Mesothelial cell of epicardium (in vitro differentiated cells): ENCODE measurements around the gene MS4A5. TPM values are rescaled to one million over a fixed set of nuclear protein-coding genes. Genes with fewer than 3 reads are reported as not detected.

Source experiments
- DNase-seq, 2 experiments: peaks; one replicate each; pipeline ENCODE4 v3.0.0; 2021; ENCODE audit warnings: low spot score in 2 of 2; ENCODE audit not compliant: unreplicated experiment in 2 of 2
- H3K27ac Mint-ChIP-seq: 2 replicates; pipeline ENCODE4 v1.8.0; 2021; ENCODE audit warnings: mixed read lengths
- H3K27me3 Mint-ChIP-seq: 2 replicates; pipeline ENCODE4 v1.8.0; 2021; ENCODE audit warnings: low read depth, mixed read lengths
- H3K36me3 Mint-ChIP-seq: 2 replicates; pipeline ENCODE4 v1.8.0; 2021; ENCODE audit warnings: mixed read lengths
- H3K4me1 Mint-ChIP-seq: 2 replicates; pipeline ENCODE4 v1.8.0; 2021; ENCODE audit warnings: mixed read lengths
- H3K4me3 Mint-ChIP-seq: 2 replicates; pipeline ENCODE4 v1.8.0; 2021; ENCODE audit warnings: mild to moderate bottlenecking, moderate library complexity, mixed read lengths
- H3K9me3 Mint-ChIP-seq: 2 replicates; pipeline ENCODE4 v1.8.0; 2021; ENCODE audit warnings: mixed read lengths
- CTCF ChIP-seq: fragments of 200-600 bp; sonication (generic); IDR thresholded peaks from one replicate; pipeline ENCODE4 v1.5.0; 2021; ENCODE audit warnings: antibody characterized with exemption; ENCODE audit not compliant: unreplicated experiment
- total RNA-seq: library from RNA; stranded (reverse); gene quantifications from 3 replicates; pipeline ENCODE4 v1.2.1, GENCODE V29; 2021

MS4A5 gene
- total RNA-seq, 1 donor from 2014 or later: not detected

GRCh38 chr11:60455531-60456042 lies 26.2 kb downstream of the MS4A5 start, which contains the start of gene MS4A1:
Gene MS4A1 (plus strand): TSS chr11:60455847. CDS start chr11:60462375, 6,528 bp downstream.
- peaks cover 6% of the 10 kb centered on the region for H3K27me3 Mint-ChIP-seq
- H3K36me3 Mint-ChIP-seq: no peaks in the 10 kb centered on the region
- no peak within 1 kb of the TSS for H3K4me3 Mint-ChIP-seq
- no peak within 1 kb of the TSS for H3K27ac Mint-ChIP-seq
- no peak for DNase-seq
- no peak for TF ChIP-seq CTCF
- H3K9me3 Mint-ChIP-seq: no peaks in the 10 kb centered on the region
- H3K4me1 Mint-ChIP-seq: no peaks in the 10 kb centered on the region

GRCh38 chr11:60457576-60457975 lies 28.2 kb downstream of the MS4A5 start:
- TF ChIP-seq CTCF: no peak

DNA sequence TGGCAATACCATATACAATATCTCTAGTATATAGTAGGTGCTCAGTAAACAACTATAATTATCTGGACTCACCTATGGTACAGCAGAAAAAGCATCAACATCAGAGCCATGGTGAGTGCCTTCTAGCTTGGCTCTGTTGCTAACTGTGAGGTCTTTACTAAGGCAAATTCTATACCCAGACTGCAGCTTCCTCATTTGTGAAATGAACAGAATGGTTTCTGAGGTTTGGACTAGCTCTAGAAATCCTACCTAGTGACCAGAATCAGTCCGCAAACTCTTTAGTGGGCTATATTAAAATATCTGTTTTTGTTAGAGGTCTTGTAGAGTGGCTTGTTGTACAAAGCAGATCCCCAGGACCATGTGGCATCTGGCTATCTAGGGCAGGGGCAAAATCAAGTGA lies 30.0 kb downstream of the MS4A5 start:
- Mint-ChIP-seq H3K27ac (no peak overlapping the region), H3K36me3 (no peaks in the 10 kb centered on the region), H3K4me3 (no peak overlapping the region), H3K4me1 (no peaks in the 10 kb centered on the region), H3K9me3 (no peaks in the 10 kb centered on the region), H3K27me3 (peaks cover 10% of the 10 kb centered on the region)
- no peak for TF ChIP-seq CTCF
- no peak for DNase-seq

More at GRCh38 chr11:60457576-60457975, 28.2 kb downstream of the MS4A5 start:
- Mint-ChIP-seq H3K27ac (no peak overlapping the region), H3K4me3 (no peak overlapping the region), H3K9me3 (no peaks in the 10 kb centered on the region), H3K36me3 (no peaks in the 10 kb centered on the region), H3K4me1 (no peaks in the 10 kb centered on the region), H3K27me3 (peaks cover 6% of the 10 kb centered on the region)
- DNase-seq: no peak

DNA sequence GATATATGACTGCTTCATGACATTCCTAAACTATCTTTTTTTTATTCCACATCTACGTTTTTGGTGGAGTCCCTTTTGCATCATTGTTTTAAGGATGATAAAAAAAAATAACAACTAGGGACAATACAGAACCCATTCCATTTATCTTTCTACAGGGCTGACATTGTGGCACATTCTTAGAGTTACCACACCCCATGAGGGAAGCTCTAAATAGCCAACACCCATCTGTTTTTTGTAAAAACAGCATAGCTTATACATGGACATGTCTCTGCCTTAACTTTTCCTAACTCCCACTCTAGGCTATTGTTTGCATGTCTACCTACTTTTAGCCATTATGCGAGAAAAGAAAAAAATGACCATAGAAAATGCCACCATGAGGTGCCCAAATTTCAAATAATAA lies 39.5 kb downstream of the MS4A5 start:
- no peak for TF ChIP-seq CTCF
- no peak overlapping the region for H3K4me3 Mint-ChIP-seq
- H3K9me3 Mint-ChIP-seq: no peaks in the 10 kb centered on the region
- no peak overlapping the region for H3K27ac Mint-ChIP-seq
- DNase-seq: no peak
- H3K36me3 Mint-ChIP-seq: no peaks in the 10 kb centered on the region
- no peaks in the 10 kb centered on the region for H3K4me1 Mint-ChIP-seq
- peaks cover 10% of the 10 kb centered on the region for H3K27me3 Mint-ChIP-seq

DNA sequence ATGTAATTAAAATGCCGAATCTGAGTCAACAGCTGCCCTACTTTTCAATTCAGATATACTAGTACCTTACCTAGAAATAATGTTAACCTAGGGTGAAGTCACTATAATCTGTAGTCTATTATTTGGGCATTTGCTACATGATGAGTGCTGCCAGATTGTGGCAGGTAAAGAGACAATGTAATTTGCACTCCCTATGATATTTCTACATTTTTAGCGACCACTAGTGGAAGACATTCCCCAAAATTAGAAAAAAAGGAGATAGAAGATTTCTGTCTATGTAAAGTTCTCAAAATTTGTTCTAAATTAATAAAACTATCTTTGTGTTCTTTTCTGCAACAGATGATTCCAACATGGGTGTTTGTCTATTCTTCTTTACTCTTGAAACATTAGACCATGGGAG lies 40.4 kb downstream of the MS4A5 start:
- Mint-ChIP-seq H3K4me3 (no peak overlapping the region), H3K27me3 (peaks cover 3% of the 10 kb centered on the region), H3K27ac (no peak overlapping the region), H3K4me1 (no peaks in the 10 kb centered on the region), H3K36me3 (no peaks in the 10 kb centered on the region), H3K9me3 (no peaks in the 10 kb centered on the region)
- no peak for DNase-seq
- no peak for TF ChIP-seq CTCF

GRCh38 chr11:60477035-60477445 lies 47.7 kb downstream of the MS4A5 start:
- Mint-ChIP-seq H3K4me1 (no peaks in the 10 kb centered on the region), H3K4me3 (no peak overlapping the region), H3K27me3 (peaks cover 8% of the 10 kb centered on the region), H3K27ac (no peak overlapping the region), H3K9me3 (no peaks in the 10 kb centered on the region), H3K36me3 (no peaks in the 10 kb centered on the region)
- DNase-seq: no peak
- TF ChIP-seq CTCF: no peak
